Measurements from ENCODE around the gene CNTN4.

CNTN4 gene

GRCh38 chr3:2356298-2356950, 257.8 kb downstream of the CNTN4 start:
- in situ Hi-C loops (cut with HindIII; ENCODE audit: low sequenced_read_pairs), result no loop called here
- no peak for DNase-seq (ENCODE audit: low read depth, low spot score)
- TF ChIP-seq CTCF (IDR thresholded peaks at IDR 0.05; ENCODE audit: low read depth, low read length), result no peak
- H3K4me3 ChIP-seq (ENCODE audit: low read depth, low read length), result no peak overlapping the region

DNA sequence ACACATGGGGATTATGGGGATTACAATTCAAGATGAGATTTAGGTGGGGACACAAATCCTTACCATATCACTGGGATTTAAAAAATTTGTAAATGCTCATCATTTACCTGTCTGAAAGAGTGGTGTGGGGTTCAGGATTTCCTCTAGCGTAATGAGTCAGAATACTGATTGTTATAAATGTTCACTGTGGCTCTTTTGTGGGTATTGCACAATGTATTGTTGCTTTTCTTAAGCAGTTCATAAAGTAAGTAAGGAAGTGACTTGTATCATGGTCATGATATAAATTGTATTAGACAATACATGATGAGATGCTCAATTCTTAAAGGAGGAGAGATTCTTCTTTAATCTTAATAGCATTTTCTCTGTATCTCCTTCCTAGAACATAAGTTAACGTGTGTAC, 262.1 kb downstream of the CNTN4 start:
- no peak for DNase-seq (ENCODE audit: low read depth, low spot score)
- in situ Hi-C loops (cut with HindIII; ENCODE audit: low sequenced_read_pairs), result no loop called here
- no peak for TF ChIP-seq CTCF (IDR thresholded peaks at IDR 0.05; ENCODE audit: low read depth, low read length)
- H3K4me3 ChIP-seq (ENCODE audit: low read depth, low read length), result no peak overlapping the region

DNA sequence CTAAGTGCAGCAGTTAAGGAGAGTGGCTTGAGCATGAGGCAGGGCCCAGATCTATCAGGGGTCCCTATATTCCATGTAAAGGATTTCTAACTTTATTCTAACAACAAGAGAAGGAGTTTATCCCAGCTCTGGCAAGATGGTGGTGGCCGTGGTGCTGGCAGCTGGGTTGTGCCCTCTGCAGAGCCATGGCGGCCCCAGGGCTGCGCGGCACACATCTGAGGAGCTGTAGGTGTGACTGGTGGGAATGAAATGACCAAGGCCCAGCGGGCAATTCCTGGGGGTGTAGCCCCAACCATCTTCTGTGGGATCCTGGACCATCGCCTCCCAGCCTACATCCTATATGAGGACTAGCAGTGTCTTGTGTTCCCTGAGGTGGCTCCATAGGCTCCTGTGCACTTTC, 263.5 kb downstream of the CNTN4 start:
- in situ Hi-C loops (cut with HindIII; ENCODE audit: low sequenced_read_pairs), result no loop called here
- H3K4me3 ChIP-seq (ENCODE audit: low read depth, low read length), result no peak overlapping the region
- no peak for DNase-seq (ENCODE audit: low read depth, low spot score)
- no peak for TF ChIP-seq CTCF (IDR thresholded peaks at IDR 0.05; ENCODE audit: low read depth, low read length)

DNA sequence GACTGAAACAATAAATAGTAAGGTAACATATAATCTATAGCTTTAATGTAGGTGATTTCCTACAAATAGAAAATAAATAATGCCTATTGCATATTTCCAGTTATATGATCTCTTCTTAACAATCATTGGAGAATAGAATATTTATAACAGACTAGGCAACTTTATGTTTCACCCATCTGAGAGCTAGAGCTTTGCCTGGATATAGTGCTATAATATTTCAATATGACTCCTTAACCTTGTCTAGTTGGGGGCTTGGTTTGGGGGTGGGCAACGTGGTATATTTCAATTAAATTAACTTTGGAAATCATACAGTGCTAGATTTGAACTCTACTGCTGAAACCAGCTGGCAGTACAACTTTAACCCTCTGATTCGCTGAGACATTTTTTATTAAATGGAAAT, 265.2 kb downstream of the CNTN4 start:
- no peak for DNase-seq (ENCODE audit: low read depth, low spot score)
- TF ChIP-seq CTCF (IDR thresholded peaks at IDR 0.05; ENCODE audit: low read depth, low read length), result no peak
- no peak overlapping the region for H3K4me3 ChIP-seq (ENCODE audit: low read depth, low read length)
- in situ Hi-C loops (cut with HindIII; ENCODE audit: low sequenced_read_pairs), result no loop called here

- in situ Hi-C loops (cut with HindIII; ENCODE audit: low sequenced_read_pairs), result no loop called here
- DNase-seq (ENCODE audit: low read depth, low spot score), result no peak
- no peak for TF ChIP-seq CTCF (IDR thresholded peaks at IDR 0.05; ENCODE audit: low read depth, low read length)
- no peak overlapping the region for H3K4me3 ChIP-seq (ENCODE audit: low read depth, low read length)
Observed at GRCh38 chr3:2370317-2370716, 271.7 kb downstream of the CNTN4 start.

- TF ChIP-seq CTCF (IDR thresholded peaks at IDR 0.05; ENCODE audit: low read depth, low read length), result no peak
- no peak for DNase-seq (ENCODE audit: low read depth, low spot score)
- in situ Hi-C loops (cut with HindIII; ENCODE audit: low sequenced_read_pairs), result no loop called here
- H3K4me3 ChIP-seq (ENCODE audit: low read depth, low read length), result no peak overlapping the region
Observed at GRCh38 chr3:2372306-2372705, 273.6 kb downstream of the CNTN4 start.

- no peak for DNase-seq (ENCODE audit: low read depth, low spot score)
- in situ Hi-C loops (cut with HindIII; ENCODE audit: low sequenced_read_pairs), result no loop called here
- TF ChIP-seq CTCF (IDR thresholded peaks at IDR 0.05; ENCODE audit: low read depth, low read length), result no peak
- no peak overlapping the region for H3K4me3 ChIP-seq (ENCODE audit: low read depth, low read length)
Observed at GRCh38 chr3:2375376-2375775, 276.7 kb downstream of the CNTN4 start.

Data from astrocyte of the spinal cord (primary cell).